Measurements from ENCODE around the gene IFNL3.
A peak's percentile ranks its signal among the peaks of the same experiment; 100 is the strongest.
"Not testable (repeated sequence)": the region's sequence is repeated elsewhere in the genome, so short reads cannot be mapped to it uniquely, and the experiment has no call there.

Gene IFNL3

DNA sequence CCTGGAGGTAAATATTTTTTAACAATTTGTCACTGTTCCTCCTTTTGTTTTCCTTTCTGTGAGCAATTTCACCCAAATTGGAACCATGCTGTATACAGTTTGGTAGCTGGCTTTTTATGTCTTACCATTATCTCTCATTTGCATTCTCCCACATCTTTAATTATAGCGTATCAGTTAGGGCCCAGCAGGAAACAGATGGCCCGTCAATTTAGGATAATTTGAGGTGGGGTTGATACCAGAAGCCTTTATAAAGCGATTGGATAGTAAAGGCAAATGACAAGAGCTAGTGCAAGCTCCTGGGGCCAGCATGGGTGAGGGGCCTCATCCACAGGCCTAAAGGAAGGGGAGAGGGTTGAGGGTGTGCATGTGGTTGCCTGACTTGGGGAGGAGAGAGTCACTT lies 7.7 kb upstream of the IFNL3 start:
- DNase-seq = no peak

GRCh38 chr19:39251846-39252245 lies 7.0 kb upstream of the IFNL3 start:
- no peak for DNase-seq

DNA sequence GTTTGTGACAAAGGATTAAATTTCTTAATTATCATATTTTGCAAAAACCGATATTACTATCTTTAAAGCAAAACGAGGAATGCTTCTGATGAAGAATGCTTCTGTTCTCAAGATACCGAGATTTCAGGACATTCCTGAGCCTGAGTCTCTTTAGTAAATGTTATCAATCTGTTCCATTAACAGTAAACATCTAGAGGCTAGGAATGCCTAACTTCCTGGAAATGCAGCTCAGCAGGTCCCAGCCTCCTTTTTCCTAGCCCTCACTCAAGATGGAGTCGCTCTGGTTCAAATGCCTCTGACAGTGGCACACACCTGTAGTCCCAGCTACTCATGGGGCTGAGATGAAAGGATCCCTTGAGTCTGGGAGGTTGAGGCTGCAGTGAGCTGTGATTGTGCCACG lies 6.3 kb upstream of the IFNL3 start:
- no peak for DNase-seq

DNA sequence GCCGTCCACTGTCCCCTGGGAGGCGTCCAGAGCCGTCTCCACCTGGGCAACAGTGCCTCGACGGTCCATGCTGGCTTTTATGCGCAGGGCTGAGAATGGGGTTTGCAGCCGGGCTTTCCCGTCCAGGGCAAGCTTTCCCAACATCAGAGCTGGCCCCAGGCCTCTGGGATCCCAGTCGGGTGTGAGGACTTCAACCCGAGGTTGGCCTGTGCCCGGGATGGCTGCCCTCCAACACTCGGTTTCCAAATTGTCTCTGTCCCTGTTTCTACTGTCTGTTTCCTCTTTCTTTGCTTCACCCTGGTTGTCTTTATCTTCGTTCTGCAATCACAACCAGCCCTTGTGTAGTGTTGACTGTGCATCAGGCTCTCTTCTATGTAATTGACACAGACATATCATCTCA lies 4.0 kb upstream of the IFNL3 start, which contains the start of gene IFNL4:
Gene IFNL4 (minus strand): TSS at position 51 of the 400 bp plus-strand sequence.
- no peak for DNase-seq

DNA sequence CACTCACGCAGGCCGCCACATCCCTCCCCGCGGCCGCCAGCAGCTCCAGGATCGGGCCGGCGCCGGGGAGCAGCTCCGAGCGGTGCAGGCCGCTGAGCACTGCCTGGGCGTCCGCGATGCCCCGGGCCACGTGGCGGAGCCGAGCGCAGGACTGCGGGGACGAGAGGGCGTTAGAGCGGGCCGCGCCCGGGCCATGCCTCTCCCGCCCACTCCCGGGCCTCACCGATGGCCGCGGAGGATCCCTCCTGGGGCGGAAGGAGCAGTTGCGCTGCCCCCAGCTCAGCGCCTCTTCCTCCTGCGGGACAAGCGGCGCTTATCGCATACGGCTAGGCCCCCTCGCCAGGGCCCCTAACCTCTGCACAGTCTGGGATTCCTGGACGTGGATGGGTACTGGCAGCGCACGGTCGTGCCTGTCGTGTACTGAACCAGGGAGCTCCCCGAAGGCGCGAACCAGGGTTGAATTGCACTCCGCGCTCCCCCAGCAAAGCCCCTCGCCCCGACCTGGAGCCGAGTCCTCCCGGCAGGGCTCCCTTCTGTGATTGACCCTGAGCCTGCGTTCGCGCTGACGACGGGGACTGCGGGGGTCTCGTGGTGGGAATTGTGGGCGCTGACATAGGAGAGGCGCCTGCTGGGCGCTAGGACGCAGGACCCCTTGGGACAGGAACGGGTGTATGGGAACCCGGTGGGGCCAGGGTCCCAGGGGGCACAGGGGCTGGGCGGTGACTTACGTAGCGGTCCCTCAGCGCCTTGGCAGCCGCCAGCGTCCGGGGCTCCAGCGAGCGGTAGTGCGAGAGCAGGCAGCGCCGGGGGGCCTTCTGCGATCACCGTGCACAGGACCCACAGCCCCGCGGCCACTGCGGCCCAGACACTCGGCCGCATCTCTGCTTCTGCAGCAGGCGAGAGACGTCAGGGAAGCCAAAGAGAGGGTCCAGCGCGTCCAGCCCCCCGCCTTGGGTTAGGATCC lies 3.2 kb upstream of the IFNL3 start:
- no peak for DNase-seq

- peak; percentile 10 for DNase-seq
Observed at GRCh38 chr19:39246951-39247669, 2.3 kb upstream of the IFNL3 start.

- DNase-seq = not testable (repeated sequence)
Observed at GRCh38 chr19:39245166-39245565, 360 bp upstream of the IFNL3 start.

GRCh38 chr19:39243741-39244140 lies 1.1 kb downstream of the IFNL3 start:
- not testable (repeated sequence) for DNase-seq

DNA sequence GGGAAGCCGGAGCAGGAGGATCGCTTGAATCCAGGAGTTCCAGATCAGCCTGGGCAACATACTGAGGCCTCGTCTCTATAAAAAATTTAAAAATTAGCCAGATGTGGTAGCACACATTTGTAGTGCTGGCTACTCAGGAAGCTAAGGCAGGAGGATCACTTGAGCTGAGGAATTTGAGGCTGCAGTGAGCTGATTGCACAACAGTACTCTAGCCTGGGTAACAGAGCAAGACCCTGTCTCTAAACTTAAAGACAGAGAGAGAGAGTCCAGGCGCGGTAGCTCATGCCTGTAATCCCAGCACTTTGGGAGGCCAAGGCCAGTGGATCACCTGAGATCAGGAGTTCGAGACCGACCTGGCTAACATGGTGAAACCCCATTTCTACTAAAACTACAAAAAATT lies 4.4 kb downstream of the IFNL3 start:
- DNase-seq = no peak

DNA sequence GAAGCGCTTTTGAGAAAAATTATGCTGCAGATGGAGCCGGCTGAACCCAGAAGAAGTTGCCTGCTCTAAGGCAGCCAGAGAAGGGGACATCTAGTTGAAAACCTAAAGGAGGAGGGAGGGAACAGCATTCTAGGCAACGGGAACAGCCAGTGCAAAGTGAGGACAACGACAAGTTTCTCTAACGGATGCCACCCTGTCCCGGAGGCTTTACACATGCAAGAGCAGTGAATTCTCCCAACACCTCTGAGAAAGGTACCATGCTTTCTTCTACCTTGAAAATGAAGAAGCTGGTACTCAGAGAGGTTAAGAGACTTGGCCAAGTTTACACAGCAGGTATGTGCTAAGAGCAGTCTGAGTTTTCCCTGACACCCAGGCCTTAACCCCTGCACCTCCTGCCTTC lies 5.9 kb downstream of the IFNL3 start:
- DNase-seq = no peak

- DNase-seq = no peak
Observed at GRCh38 chr19:39238209-39238608, 6.6 kb downstream of the IFNL3 start.

DNA sequence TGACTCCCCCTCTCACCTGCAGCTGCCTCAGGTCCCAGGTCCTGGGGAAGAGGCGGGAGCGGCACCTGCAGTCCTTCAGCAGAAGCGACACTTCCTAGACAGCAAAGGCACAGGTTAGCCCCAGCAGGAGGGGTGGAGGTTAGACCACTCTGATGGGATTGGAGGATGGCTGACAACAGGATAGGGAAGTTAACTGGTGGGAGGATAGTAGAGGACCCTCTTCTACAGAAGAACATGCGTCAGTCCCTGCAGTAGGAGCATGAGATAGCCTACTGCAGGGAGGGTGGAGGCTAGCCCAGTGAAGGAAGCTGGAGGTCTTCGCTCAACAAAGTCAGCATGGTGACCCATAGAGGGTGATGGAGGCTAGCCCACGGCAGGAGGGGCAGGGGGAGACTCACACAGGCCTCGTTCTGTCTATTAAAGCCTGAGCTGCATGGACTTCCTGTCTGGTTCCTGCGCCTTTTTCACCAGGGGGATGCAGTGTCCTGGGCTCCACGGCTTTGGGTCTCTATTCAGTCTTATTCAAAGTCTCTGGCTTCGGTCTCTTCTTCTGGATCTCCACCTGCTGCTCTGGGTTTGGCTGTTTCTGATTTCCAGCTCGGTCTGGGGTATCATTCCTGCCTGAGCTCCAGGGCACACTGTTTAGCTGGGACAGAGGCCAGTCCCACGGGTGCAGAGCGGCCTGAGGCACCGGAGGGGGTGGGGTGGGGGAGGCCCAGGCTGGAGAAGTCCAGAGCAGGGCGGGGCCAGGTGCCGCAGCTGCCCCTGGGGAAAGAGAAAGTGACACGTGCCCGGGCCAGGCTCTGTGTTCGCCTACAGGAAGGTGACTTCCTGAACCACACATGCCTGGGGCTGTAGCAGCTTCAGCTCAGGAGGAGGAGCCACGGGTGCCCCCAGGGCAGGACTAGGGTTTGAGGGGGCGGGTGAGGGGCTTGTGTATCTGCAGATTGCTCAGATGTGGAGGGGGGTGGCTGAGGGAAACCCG lies 7.3 kb downstream of the IFNL3 start:
- peak; percentile 38 for DNase-seq

- DNase-seq = no peak
Observed at GRCh38 chr19:39236527-39236926, 8.3 kb downstream of the IFNL3 start.

GRCh38 chr19:39232708-39233107 lies 12.1 kb downstream of the IFNL3 start:
- DNase-seq = no peak

GRCh38 chr19:39230096-39230764 lies 14.6 kb downstream of the IFNL3 start:
- no peak for DNase-seq

GRCh38 chr19:39224910-39225309 lies 19.9 kb downstream of the IFNL3 start:
- no peak for DNase-seq

DNA sequence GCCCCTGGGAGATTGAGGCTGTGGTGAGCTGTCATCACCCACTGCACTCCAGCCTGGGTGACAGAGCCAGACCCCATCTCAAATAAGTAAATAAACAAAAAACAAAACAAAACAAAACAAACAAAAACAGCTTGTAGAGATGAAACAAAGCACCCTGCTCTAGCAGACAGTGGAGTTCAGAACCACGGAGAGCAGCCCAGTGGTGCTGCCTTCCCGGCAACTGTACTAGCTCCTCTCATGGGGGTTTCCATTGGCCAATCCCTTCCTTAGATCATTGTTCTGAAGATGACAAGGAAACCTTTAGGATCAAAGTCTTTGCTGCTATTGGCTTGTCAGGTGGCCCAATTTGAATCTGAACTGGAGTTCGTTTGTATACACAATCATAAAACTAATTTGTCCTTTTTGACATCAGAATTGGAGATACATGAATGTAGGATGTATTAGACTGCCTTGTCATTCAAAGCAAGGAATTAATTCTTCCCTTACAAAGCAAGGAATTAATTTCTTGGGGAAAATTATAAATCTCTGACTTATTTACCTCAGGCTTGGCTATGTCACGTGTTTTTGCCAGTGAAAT lies 21.0 kb downstream of the IFNL3 start:
- DNase-seq = no peak

DNA sequence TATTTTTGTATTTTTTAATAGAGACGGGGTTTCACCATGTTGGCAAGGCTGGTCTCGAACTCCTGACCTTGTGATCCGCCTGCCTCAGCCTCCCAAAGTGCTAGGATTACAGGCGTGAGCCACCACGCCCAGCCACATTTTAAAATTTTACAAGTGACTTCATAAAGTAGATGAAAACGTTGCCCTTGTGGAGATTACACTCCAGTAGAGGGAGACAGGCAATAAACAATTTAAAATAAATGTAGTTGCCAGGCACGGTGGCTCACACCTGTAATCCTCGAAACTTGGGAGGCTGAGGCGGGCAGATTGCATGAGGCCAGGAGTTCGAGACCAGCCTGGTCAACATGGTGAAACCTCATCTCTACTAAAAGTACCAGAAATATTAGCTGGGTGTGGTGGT lies 25.7 kb downstream of the IFNL3 start:
- not testable (repeated sequence) for DNase-seq

- DNase-seq = no peak
Observed at GRCh38 chr19:39218230-39219007, 26.4 kb downstream of the IFNL3 start.

DNA sequence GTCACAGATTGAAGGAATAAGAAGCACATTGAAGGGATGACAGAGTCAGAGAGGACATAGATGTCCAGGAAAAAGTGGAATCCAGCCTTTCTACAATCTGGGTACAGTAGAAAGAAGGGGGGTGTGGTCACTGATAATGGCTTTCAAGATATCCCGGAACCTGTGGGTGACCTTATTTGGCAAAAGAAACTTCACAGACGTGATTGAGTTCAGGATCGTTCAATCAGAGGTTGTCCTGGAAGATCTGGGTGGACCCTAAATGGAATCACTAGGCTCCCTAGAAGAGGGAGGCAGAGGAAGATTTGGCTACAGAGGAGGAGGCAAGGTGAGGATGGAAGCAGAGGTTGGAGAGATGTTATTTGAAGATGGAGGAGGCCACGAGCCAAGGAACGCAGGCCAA lies 27.7 kb downstream of the IFNL3 start:
- no peak for DNase-seq

- DNase-seq = not testable (repeated sequence)
Observed at GRCh38 chr19:39215323-39215722, 29.5 kb downstream of the IFNL3 start.

Data from stimulated activated naive CD4-positive, alpha-beta T cell treated with Interleukin-2 at 50 U/mL for 16 hours (primary cell).